OCI-LY7 (cell line): ENCODE data around the gene FIG4. TPM values are rescaled to one million over a fixed set of nuclear protein-coding genes. Genes with fewer than 3 reads are reported as not detected.

Experiments used
- BruUV-seq: library from RNA; stranded (reverse); fragments of 400-500 nt; replicated peaks from 2 replicates; lab custom pipeline; 2021; lab: Mats Ljungman, UMichigan
- CTCF ChIA-PET: fragments of 300-600 bp; sonication (Branson Sonifier 250); formaldehyde crosslinking; loops from one replicate; lab custom pipeline; 2022; ENCODE audit warnings: antibody characterized with exemption; ENCODE audit not compliant: unreplicated experiment; lab: Charles Lee
- POLR2A ChIA-PET: fragments of 300-600 bp; sonication (Branson Sonifier 250); formaldehyde crosslinking; loops from one replicate; lab custom pipeline; 2022; ENCODE audit warnings: antibody characterized with exemption; lab: Charles Lee
- DNase-seq: peaks from one replicate; pipeline ENCODE4 v3.0.0-alpha.2; 2015; ENCODE audit warnings: low spot score
- H2AFZ ChIP-seq: fragments of 200-600 bp; sonication (generic), shearing (Covaris generic); 2 replicates; pipeline ENCODE4 v1.6.1; 2014; ENCODE audit warnings: mild to moderate bottlenecking, antibody characterized with exemption, low read length, moderate library complexity
- H3K27ac ChIP-seq: fragments of 200-600 bp; sonication (generic); 2 replicates; pipeline ENCODE4 v1.5.1; 2014; ENCODE audit warnings: mixed run types, low read depth, mild to moderate bottlenecking, moderate library complexity, low read length, inconsistent platforms; ENCODE audit not compliant: poor library complexity, severe bottlenecking
- H3K36me3 ChIP-seq: fragments of 200-600 bp; sonication (generic); 2 replicates; pipeline ENCODE4 v1.6.1; 2014; ENCODE audit warnings: mild to moderate bottlenecking, antibody characterized with exemption, low read length, moderate library complexity, mixed read lengths; ENCODE audit not compliant: insufficient read depth
- H3K4me1 ChIP-seq: fragments of 200-600 bp; sonication (generic); 2 replicates; pipeline ENCODE4 v1.5.1; 2014; ENCODE audit warnings: mild to moderate bottlenecking, low read length; ENCODE audit not compliant: insufficient read depth, poor library complexity, severe bottlenecking
- H3K4me2 ChIP-seq: fragments of 200-600 bp; sonication (generic); 2 replicates; pipeline ENCODE4 v1.6.1; 2014; ENCODE audit warnings: mild to moderate bottlenecking, low read length
- H3K4me3 ChIP-seq: fragments of 200-600 bp; sonication (generic); 2 replicates; pipeline ENCODE4 v1.5.1; 2014; ENCODE audit warnings: mild to moderate bottlenecking, low read depth, low read length; ENCODE audit not compliant: poor library complexity, severe bottlenecking
- H3K79me2 ChIP-seq: fragments of 200-600 bp; sonication (generic); 2 replicates; pipeline ENCODE4 v1.6.1; 2016; ENCODE audit warnings: low read depth, mild to moderate bottlenecking, low read length, moderate library complexity, mixed read lengths; ENCODE audit not compliant: insufficient read depth
- H3K9me2 ChIP-seq: fragments of 200-600 bp; sonication (generic); 2 replicates; pipeline ENCODE4 v1.6.1; 2016; ENCODE audit warnings: mild to moderate bottlenecking, low read length, mixed read lengths; ENCODE audit not compliant: insufficient read depth
- H3K9me3 ChIP-seq: fragments of 200-600 bp; sonication (generic); 2 replicates; pipeline ENCODE4 v1.6.1; 2014; ENCODE audit warnings: mild to moderate bottlenecking, mixed run types, low read length, mixed read lengths
- H4K20me1 ChIP-seq: fragments of 200-600 bp; sonication (generic); 2 replicates; pipeline ENCODE4 v1.6.1; 2014; ENCODE audit warnings: mild to moderate bottlenecking, antibody characterized with exemption, low read length, moderate library complexity, mixed read lengths; ENCODE audit not compliant: insufficient read depth
- EZH2phosphoT487 ChIP-seq: fragments of 200-600 bp; sonication (generic); IDR thresholded peaks from 2 replicates; pipeline ENCODE4 v1.6.1; 2018; ENCODE audit warnings: low read depth, borderline replicate concordance, mild to moderate bottlenecking, mixed run types, antibody characterized with exemption, low read length, moderate library complexity, mixed read lengths
- intact Hi-C: fragments of 100-400 bp; cut with micrococcal nuclease; formaldehyde crosslinking; loops from one replicate; pipeline ENCODE4 v1.10.0; 2022; ENCODE audit not compliant: unreplicated experiment
- total RNA-seq, 2 experiments: library from RNA; depleted of rRNA in 1 of 2; stranded (reverse); fragments of >200 nt in 1 of 2; shearing (Covaris generic) in 1 of 2; gene quantifications; 2 replicates each; pipeline ENCODE4 v1.2.3, GENCODE V29; 2014 to 2022
- TF ChIP-seq, protein P1 (sequence below): fragments of 200-600 bp; sonication (generic); conservative IDR thresholded peaks from 2 replicates; pipeline ENCODE4 v1.5.1; 2014; ENCODE audit warnings: mild to moderate bottlenecking, antibody characterized with exemption, low read length, moderate library complexity, mixed read lengths

Gene FIG4
- total RNA-seq, 2 experiments from 2014 or later = 13.3 to 22.9 TPM

DNA sequence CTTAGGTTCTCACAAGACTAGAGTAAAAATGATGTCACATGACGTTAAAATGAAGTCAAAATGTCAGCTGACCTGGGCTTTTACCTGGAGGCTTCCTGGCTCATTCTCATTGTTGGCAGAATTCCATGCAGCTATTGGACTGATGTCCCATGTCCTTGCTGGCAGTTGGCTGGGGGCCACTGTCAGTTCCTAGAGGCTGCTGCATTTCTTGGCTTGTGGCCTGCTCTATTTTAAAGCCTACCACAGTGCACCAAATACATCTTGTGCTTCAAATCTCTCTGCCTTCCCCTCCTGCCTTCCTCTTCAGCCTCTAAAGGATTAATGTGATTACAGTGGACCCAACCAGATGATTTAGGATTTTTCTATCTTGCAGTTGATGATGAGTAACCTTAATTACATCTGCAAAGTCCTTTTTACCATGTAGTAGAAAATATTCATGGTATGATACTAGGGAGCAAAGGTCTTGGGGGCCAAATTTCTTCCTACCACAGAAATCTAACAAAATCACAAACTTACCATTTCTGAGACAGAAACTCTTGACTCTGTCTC is 81.9 kb downstream of the FIG4 start:
- no peak overlapping the region for H3K27ac ChIP-seq
- no peak overlapping the region for H2AFZ ChIP-seq
- ChIA-PET CTCF (no interaction called here), POLR2A (interaction anchor here (0.8 kb wide), 1 partner anchor 9 kb away, joined by 3 read pairs; no protein-coding TSS in a partner anchor)
- no peaks in the 10 kb centered on the region for H3K9me3 ChIP-seq
- H4K20me1 ChIP-seq = no peaks in the 10 kb centered on the region
- no peaks in the 10 kb centered on the region for H3K36me3 ChIP-seq
- H3K79me2 ChIP-seq = no peaks in the 10 kb centered on the region
- no TSS peak for BruUV-seq
- H3K4me2 ChIP-seq = no peak overlapping the region
- H3K4me1 ChIP-seq = peaks cover 40% of the 10 kb centered on the region
- intact Hi-C loops = no loop called here
- DNase-seq = no peak
- no peak overlapping the region for H3K4me3 ChIP-seq
- no peaks in the 10 kb centered on the region for H3K9me2 ChIP-seq
- no peak for TF ChIP-seq EZH2phosphoT487
- TF ChIP-seq, protein P1, sequence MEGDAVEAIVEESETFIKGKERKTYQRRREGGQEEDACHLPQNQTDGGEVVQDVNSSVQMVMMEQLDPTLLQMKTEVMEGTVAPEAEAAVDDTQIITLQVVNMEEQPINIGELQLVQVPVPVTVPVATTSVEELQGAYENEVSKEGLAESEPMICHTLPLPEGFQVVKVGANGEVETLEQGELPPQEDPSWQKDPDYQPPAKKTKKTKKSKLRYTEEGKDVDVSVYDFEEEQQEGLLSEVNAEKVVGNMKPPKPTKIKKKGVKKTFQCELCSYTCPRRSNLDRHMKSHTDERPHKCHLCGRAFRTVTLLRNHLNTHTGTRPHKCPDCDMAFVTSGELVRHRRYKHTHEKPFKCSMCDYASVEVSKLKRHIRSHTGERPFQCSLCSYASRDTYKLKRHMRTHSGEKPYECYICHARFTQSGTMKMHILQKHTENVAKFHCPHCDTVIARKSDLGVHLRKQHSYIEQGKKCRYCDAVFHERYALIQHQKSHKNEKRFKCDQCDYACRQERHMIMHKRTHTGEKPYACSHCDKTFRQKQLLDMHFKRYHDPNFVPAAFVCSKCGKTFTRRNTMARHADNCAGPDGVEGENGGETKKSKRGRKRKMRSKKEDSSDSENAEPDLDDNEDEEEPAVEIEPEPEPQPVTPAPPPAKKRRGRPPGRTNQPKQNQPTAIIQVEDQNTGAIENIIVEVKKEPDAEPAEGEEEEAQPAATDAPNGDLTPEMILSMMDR = no peak

DNA sequence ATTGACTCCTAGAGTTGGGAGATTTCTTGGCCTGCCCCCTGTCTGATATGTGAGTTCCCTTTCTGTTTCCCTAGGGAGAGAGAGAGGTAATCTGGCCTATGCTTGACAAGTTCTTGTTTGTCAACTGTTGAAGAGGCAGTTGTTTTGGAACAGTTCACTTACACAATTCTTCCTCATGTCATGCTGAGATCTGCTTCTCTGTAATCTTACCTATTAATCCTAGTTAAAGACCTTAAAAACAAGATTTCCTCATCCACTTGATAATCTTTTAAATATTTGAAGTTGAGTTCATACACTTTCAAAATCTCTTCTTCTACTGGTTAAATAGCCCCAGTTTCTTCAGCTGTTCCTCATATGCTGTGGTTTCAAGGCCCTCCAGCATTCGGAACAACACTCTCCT is 89.9 kb downstream of the FIG4 start:
- intact Hi-C loops = no loop called here
- Histone ChIP-seq H2AFZ (no peak overlapping the region), H3K9me3 (no peaks in the 10 kb centered on the region), H3K4me1 (no peaks in the 10 kb centered on the region), H3K4me2 (no peak overlapping the region), H3K36me3 (no peaks in the 10 kb centered on the region), H4K20me1 (no peaks in the 10 kb centered on the region), H3K9me2 (no peaks in the 10 kb centered on the region), H3K4me3 (no peak overlapping the region), H3K27ac (no peak overlapping the region), H3K79me2 (no peaks in the 10 kb centered on the region)
- no TSS peak for BruUV-seq
- DNase-seq = no peak
- POLR2A ChIA-PET = no interaction called here
- CTCF ChIA-PET = no interaction called here
- TF ChIP-seq, protein P1 = no peak
- no peak for TF ChIP-seq EZH2phosphoT487

DNA sequence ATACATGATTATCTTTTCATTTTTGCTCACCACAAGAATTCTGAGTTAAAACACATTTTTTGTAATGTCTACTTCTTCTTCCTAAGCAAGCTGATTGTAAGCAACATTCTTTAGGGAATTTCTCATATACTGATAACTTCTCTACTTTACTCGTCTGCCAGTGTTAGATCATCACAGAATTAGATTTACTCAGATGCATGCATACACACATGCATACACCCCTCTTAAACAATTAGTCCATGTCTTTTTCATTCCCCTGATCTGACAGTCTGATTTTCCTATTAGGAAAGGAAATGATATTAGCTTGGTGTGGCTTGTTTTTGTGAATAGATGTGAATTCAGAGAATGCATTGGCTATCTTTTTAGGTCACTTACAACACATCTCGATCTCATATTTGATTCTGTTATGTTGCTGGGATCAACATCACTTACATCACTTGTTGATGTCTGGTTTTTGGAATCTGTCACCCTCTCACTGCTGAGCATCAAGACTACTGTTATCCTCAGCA is 91.4 kb downstream of the FIG4 start:
- Histone ChIP-seq H2AFZ (no peak overlapping the region), H3K4me3 (no peak overlapping the region), H3K9me2 (no peaks in the 10 kb centered on the region), H4K20me1 (no peaks in the 10 kb centered on the region), H3K27ac (no peak overlapping the region), H3K9me3 (no peaks in the 10 kb centered on the region), H3K4me1 (no peaks in the 10 kb centered on the region), H3K79me2 (no peaks in the 10 kb centered on the region), H3K36me3 (no peaks in the 10 kb centered on the region), H3K4me2 (no peak overlapping the region)
- no peak for DNase-seq
- no TSS peak for BruUV-seq
- CTCF ChIA-PET = no interaction called here
- no peak for TF ChIP-seq EZH2phosphoT487
- TF ChIP-seq, protein P1 = no peak
- POLR2A ChIA-PET = interaction anchor here (0.6 to 1.4 kb wide), 4 partner anchors 10 to 12 kb away, joined by 3 to 4 read pairs (median 3); no protein-coding TSS in a partner anchor
- intact Hi-C loops = no loop called here
